ENCODE data around the gene TAF13. TPM values are rescaled to one million over a fixed set of nuclear protein-coding genes. Genes with fewer than 3 reads are reported as not detected.
"Not testable (repeated sequence)": the region's sequence is repeated elsewhere in the genome, so short reads cannot be mapped to it uniquely, and the experiment has no call there.

The TAF13 gene
- polyA plus RNA-seq, 3 donors: 34.6 to 48.5 (median 35.5) TPM

GRCh38 chr1:109050228-109050995 lies 25.4 kb downstream of the TAF13 start:
- peak; percentile 19 for DNase-seq

DNA sequence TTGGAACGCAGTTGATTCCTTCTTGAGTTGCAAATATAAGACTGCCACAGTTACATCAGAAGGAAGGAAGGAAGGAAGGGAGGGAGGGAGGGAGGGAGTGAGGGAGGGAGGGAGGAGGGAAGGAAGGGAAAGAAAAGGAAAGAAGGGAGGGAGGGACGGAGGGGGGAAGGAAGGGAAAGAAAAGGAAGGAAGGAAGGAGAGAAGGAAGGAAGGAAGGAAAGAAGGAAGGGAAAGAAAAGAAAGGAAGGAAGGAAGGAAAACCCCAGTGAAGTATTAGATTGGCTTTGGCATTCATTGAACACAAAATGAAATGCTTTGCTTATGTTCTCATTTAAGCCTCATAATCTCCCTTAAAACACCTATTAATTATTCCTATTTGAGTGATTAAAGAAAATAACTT lies 27.5 kb downstream of the TAF13 start:
- DNase-seq: no peak

DNA sequence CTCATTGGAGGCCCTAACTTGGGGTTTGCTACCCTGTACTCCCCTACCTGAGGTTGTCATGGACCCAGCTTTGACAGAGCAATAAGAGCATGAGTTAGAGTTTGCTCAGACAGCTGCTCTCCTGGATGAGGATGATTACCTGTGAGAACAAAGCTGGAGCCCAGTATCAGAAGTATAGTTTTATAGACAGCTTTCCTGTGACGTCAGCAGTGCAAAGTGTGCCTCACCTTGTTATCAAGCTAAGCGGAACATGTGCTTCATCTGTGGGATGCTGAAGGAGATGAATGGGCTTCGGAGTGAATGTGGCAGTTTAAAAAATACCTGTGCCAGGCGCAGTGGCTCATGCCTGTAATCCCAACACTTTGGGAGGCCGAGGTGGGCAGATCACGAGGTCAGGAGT lies 28.5 kb downstream of the TAF13 start:
- no peak for DNase-seq

DNA sequence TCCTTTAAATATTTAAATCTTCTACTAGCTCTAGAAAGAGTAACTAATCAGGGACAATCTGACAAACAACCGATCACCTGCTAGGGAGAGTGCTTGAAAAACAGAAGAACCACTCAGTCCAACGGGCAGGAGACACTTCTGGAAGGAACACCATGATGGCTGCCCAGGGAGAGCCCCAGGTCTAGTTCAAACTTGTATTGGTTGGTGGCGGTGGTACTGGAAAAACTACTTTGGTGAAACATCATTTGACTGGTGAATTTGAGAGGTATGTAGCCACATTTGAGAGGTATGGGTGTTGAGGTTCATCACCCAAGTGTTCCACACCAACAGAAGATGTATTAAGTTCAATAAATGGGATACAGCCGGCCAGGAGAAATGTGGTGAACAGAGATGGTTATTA lies 29.1 kb downstream of the TAF13 start:
- DNase-seq: no peak

GRCh38 chr1:109045595-109045994 lies 30.2 kb downstream of the TAF13 start:
- DNase-seq: no peak

DNA sequence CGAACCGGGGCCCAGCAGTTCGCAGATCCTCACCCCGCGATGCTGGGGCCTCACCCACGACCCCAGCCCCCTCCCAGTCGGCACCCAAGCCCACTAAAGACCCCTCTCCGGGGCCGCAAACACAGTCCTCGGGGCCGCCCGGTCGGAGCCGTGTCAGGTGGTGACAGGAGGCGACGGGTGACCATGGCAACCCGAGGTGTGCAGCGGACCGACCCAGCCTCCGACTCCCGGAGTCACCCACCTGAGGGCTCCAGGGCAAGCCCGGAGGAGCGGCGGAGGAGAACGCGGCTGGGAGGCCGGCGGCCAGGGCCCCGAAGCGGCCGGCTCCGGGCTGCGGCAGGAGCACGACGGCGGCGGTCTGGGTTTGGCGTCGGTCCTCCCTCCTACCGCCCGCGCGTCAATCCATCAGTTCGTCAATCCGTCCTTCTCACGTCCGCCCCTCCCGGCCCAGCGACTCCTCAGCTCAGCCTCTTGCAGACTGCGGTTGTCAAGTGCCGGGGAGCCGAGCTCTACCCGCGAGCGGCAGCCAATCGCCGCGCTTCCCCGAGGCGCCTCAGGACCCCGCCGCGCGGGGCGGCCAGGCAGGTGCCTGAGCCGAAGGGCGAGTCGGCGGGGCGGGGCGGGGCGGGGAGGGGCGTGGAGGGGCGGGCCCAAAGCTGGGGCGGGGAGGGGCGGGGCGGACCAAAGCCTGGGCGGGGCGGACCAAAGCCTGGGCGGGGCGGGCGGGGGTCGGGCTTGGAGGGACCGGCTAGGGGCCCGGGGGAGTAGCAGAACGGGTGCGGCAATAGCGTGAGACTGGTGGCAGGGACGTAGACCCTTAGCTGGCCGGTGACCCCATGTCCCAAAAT lies 34.0 kb downstream of the TAF13 start, which contains the start of gene WDR47:
TSS of gene WDR47 (minus strand) at position 482 of the 848 bp plus-strand sequence. CDS start 18,590 bp downstream, outside the sequence.
- DNase-seq: peak; percentile 90

DNA sequence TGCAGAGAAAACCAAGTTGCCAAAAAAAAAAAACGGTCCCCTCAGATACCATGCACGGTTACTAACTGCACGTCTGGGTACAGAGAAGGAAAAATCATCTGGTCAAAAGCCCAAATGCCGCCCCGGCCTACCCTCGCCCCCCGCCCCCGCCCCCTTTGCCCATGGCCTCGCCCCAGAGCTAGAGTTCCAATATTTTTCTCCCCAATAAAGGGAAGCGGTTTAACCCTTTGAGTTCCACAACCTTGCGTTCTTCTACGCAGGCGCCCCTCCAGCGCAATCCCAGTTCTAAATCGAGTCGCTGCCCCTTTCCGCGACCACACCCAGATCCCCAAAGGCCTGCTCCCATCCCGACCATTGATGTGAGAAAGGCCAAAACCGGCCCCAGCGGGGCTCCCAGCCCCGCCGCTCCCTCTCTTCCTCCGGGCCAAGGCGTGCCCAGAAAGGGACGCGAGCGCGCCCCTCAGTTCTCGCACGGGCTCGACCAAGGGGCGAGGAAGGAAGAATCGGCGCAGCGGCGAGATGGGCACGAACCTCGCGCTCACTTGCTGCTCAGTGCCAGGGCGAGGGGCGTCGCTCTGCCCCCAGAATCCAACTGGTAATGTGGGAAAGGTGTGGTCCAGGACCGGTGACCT lies 34.7 kb downstream of the TAF13 start:
- DNase-seq: peak; percentile 21

- no peak for DNase-seq
These were observed 35.2 kb downstream of the TAF13 start for GRCh38 chr1:109040627-109040988.

- DNase-seq: no peak
These were observed 41.4 kb downstream of the TAF13 start for GRCh38 chr1:109034382-109034781.

DNA sequence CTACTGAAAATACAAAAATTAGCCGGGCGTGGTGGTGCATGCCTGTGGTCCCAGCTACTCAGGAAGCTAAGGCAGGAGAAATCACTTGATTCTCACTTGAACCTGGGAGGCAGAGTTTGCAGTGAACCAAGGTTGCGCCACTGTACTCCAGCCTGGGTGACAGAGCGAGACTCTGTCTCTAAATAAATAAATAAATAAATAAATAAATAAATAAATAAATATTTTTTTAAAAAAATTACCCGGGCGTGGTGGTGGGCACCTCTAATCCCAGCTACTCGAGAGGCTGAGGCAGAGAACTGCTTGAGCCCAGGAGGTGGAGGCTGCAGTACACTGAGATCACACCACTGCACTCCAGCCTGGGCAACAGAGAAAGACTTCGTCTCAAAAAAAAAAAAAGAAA lies 46.3 kb downstream of the TAF13 start:
- DNase-seq: not testable (repeated sequence)

GRCh38 chr1:109027841-109028240 lies 48.0 kb downstream of the TAF13 start:
- DNase-seq: no peak

DNA sequence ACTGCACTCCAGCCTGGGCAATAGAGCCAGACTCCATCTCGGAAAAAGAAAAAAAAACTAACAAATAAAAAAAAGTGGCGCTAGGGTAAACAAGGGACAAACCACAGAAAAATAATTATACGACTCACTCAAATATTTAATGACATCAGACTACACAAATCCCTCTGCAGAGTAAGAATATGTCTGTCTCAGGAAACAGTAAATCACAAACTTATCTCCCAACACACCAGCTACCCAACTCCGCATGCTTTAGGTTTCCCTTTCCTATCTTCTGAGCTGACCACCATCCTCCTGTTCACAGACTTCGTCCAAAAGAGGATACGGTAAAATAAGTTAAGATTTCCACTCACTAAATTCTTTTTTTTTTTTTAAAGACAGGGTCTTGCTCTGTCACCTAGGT lies 50.1 kb downstream of the TAF13 start:
- DNase-seq: no peak

- no peak for DNase-seq
These were observed 51.2 kb downstream of the TAF13 start for GRCh38 chr1:109024646-109025045.

DNA sequence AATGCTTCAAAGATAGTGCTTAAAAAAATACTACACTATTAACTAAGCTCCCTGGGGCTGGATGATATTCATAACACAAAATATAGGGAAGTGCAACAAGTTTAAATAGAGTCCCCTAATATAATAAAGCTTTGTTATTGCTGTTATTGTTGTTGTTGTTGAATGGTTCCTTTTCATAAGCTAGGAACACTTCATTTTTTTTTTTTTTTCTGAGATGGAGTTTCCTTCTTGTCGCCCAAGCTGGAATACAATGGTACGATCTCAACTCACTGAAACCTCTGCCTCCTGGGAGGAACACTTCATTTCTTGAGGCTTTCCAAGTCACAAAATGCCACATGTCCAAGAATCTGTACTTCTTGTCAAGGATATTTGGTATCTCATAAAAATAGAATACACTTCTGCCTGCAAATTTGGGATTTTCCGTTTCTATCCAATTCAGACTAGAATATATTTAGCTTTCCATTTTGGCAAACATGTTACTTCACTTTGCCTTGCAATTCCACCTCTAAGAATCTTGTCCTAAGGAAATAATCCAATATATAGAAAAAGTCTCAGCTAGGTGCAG lies 55.0 kb downstream of the TAF13 start:
- no peak for DNase-seq

- not testable (repeated sequence) for DNase-seq
These were observed 58.1 kb downstream of the TAF13 start for GRCh38 chr1:109017719-109018118.

- DNase-seq: no peak
These were observed 58.7 kb downstream of the TAF13 start for GRCh38 chr1:109017134-109017533.

Other genes with a start within 250 kb of the TAF13 start
- not detected for gene AKNAD1, start 218.9 kb downstream of the TAF13 start, polyA plus RNA-seq (ENCODE audit: insufficient read length in 3 of 3)
- 10 to 100 TPM; 15.3 to 19.9 (median 16.2) TPM for gene GPSM2, start 199.0 kb downstream of the TAF13 start, polyA plus RNA-seq (ENCODE audit: insufficient read length in 3 of 3)
- 10 to 100 TPM; 27.0 to 40.7 (median 40.4) TPM for gene CLCC1, start 112.5 kb downstream of the TAF13 start, polyA plus RNA-seq (ENCODE audit: insufficient read length in 3 of 3)
- gene WDR47, start 33.9 kb downstream of the TAF13 start, polyA plus RNA-seq (ENCODE audit: insufficient read length in 3 of 3): 10 to 100 TPM; 11.8 to 13.7 (median 12.4) TPM
- 10 to 100 TPM; 34.3 to 45.2 (median 38.9) TPM for gene TMEM167B, start 14.8 kb upstream of the TAF13 start, polyA plus RNA-seq (ENCODE audit: insufficient read length in 3 of 3)
- 1 to 10 TPM; 1.4 to 2.1 (median 2.1) TPM for gene ELAPOR1, start 38.1 kb upstream of the TAF13 start, polyA plus RNA-seq (ENCODE audit: insufficient read length in 3 of 3)
- gene SARS1, start 137.9 kb upstream of the TAF13 start, polyA plus RNA-seq (ENCODE audit: insufficient read length in 3 of 3): 100 to 1,000 TPM; 117 to 144 (median 143) TPM
- gene CELSR2, start 173.5 kb upstream of the TAF13 start, polyA plus RNA-seq (ENCODE audit: insufficient read length in 3 of 3): 10 to 100 TPM; 35.7 to 42.1 (median 39.4) TPM
- gene PSRC1, start 207.1 kb upstream of the TAF13 start, polyA plus RNA-seq (ENCODE audit: insufficient read length in 3 of 3): 10 to 100 TPM; 24.6 to 34.2 (median 30.7) TPM
- gene MYBPHL, start 231.0 kb upstream of the TAF13 start, polyA plus RNA-seq (ENCODE audit: insufficient read length in 3 of 3): under 1 TPM in 1 of 3 donors, not detected in 2; 0.26 TPM

Data from renal pelvis (tissue), 4 donors.